SK-N-SH treated with all-trans-retinoic acid at 6 μM for 48 hours (cell line): ENCODE results near the gene ABCA8.

ENCODE experiments used
- ATAC-seq: fragments of 200-7000 bp; cut with Tn5 transposase; 3 replicates; pipeline ENCODE4 v1.9.1; 2020; ENCODE audit warnings: mild to moderate bottlenecking, moderate library complexity
- ARNTL ChIP-seq: fragments of 450-650 bp; formaldehyde crosslinking; IDR thresholded peaks from 2 replicates; pipeline ENCODE4 v1.5.0; 2020; ENCODE audit warnings: low read depth, mild to moderate bottlenecking, moderate library complexity, borderline replicate concordance
- BACH2 ChIP-seq: fragments of 250-450 bp; sonication (Bioruptor Pico); IDR thresholded peaks from 2 replicates; pipeline ENCODE4 v1.9.0; 2021; ENCODE audit warnings: mild to moderate bottlenecking, borderline replicate concordance
- CREB5 ChIP-seq: fragments of 250-450 bp; sonication (Bioruptor Pico); IDR thresholded peaks from 2 replicates; pipeline ENCODE4 v1.5.1; 2020; ENCODE audit warnings: low read depth, mild to moderate bottlenecking, moderate library complexity
- CSDC2 ChIP-seq: fragments of 250-450 bp; sonication (Bioruptor Pico); IDR thresholded peaks from 2 replicates; pipeline ENCODE4 v1.5.0; 2020; ENCODE audit warnings: mild to moderate bottlenecking, moderate library complexity
- CSRNP3 ChIP-seq: fragments of 250-450 bp; sonication (Bioruptor Pico); IDR thresholded peaks from 2 replicates; pipeline ENCODE4 v1.5.1; 2021; ENCODE audit warnings: mild to moderate bottlenecking, moderate library complexity
- ESRRG ChIP-seq: fragments of 250-450 bp; sonication (Bioruptor Pico); IDR thresholded peaks from 2 replicates; pipeline ENCODE4 v1.6.1; 2021; ENCODE audit warnings: mild to moderate bottlenecking
- GLIS3 ChIP-seq: fragments of 250-450 bp; sonication (Bioruptor Pico); IDR thresholded peaks from 2 replicates; pipeline ENCODE4 v1.5.0; 2020; ENCODE audit warnings: mild to moderate bottlenecking, moderate library complexity
- ISL1 ChIP-seq: fragments of 250-450 bp; sonication (Bioruptor Pico); IDR thresholded peaks from 2 replicates; pipeline ENCODE4 v2.1.2; 2022; ENCODE audit warnings: mild to moderate bottlenecking, moderate library complexity
- OSR1 ChIP-seq: fragments of 250-450 bp; sonication (Bioruptor Pico); IDR thresholded peaks from 2 replicates; pipeline ENCODE4 v1.8.0; 2022; ENCODE audit warnings: moderate library complexity, mild to moderate bottlenecking, inconsistent platforms
- PATZ1 ChIP-seq: fragments of 250-450 bp; sonication (Bioruptor Pico); IDR thresholded peaks from 2 replicates; pipeline ENCODE4 v1.8.0; 2020; ENCODE audit warnings: mild to moderate bottlenecking, moderate library complexity, borderline replicate concordance
- RARB ChIP-seq: fragments of 250-450 bp; sonication (Bioruptor Pico); IDR thresholded peaks from 2 replicates; pipeline ENCODE4 v1.8.0; 2021; ENCODE audit warnings: mild to moderate bottlenecking, moderate library complexity
- SNAI2 ChIP-seq: fragments of 250-450 bp; sonication (Bioruptor Pico); IDR thresholded peaks from 2 replicates; pipeline ENCODE4 v1.5.0; 2020; ENCODE audit warnings: mild to moderate bottlenecking, moderate library complexity
- TCF4 ChIP-seq: fragments of 250-450 bp; sonication (Bioruptor Pico); IDR thresholded peaks from 2 replicates; pipeline ENCODE4 v1.8.0; 2021; ENCODE audit warnings: mild to moderate bottlenecking, moderate library complexity, borderline replicate concordance
- TOX ChIP-seq: fragments of 250-450 bp; sonication (Bioruptor Pico); IDR thresholded peaks from 2 replicates; pipeline ENCODE4 v1.8.0; 2021; ENCODE audit warnings: mild to moderate bottlenecking, moderate library complexity, borderline replicate concordance
- TSHZ2 ChIP-seq: fragments of 250-450 bp; sonication (Bioruptor Pico); IDR thresholded peaks from 2 replicates; pipeline ENCODE4 v1.5.0; 2020; ENCODE audit warnings: mild to moderate bottlenecking, moderate library complexity
- ZC3H10 ChIP-seq: fragments of 250-450 bp; sonication (Bioruptor Pico); IDR thresholded peaks from 2 replicates; pipeline ENCODE4 v1.5.1; 2021; ENCODE audit warnings: mild to moderate bottlenecking, moderate library complexity
- ZFP3 ChIP-seq: fragments of 250-450 bp; sonication (Bioruptor Pico); IDR thresholded peaks from 2 replicates; pipeline ENCODE4 v1.5.0; 2020; ENCODE audit warnings: mild to moderate bottlenecking, moderate library complexity
- ZFP30 ChIP-seq: fragments of 450-650 bp; formaldehyde crosslinking; IDR thresholded peaks from 2 replicates; pipeline ENCODE4 v1.5.0; 2022; ENCODE audit warnings: mild to moderate bottlenecking, moderate library complexity
- ZNF565 ChIP-seq: fragments of 450-650 bp; formaldehyde crosslinking; conservative IDR thresholded peaks from 2 replicates; pipeline ENCODE4 v1.5.0; 2020; ENCODE audit warnings: low read depth, mild to moderate bottlenecking, moderate library complexity
- ZNF8 ChIP-seq: fragments of 450-650 bp; formaldehyde crosslinking; IDR thresholded peaks from 2 replicates; pipeline ENCODE4 v1.5.0; 2020; ENCODE audit warnings: mild to moderate bottlenecking, moderate library complexity

The ABCA8 gene

GRCh38 chr17:68981288-68981687 is 26.1 kb upstream of the ABCA8 start:
- ATAC-seq: peak; percentile 79
- TF ChIP-seq SNAI2 (CRISPR knock-in tag): no peak
- TF ChIP-seq BACH2 (CRISPR knock-in tag): no peak
- no peak for TF ChIP-seq PATZ1 (CRISPR knock-in tag)

- ATAC-seq: no peak
- TF ChIP-seq CSDC2 (CRISPR knock-in tag) (no peak), RARB (no peak), TCF4 (no peak), ISL1 (no peak), CSRNP3 (no peak), GLIS3 (CRISPR knock-in tag) (no peak), ESRRG (CRISPR knock-in tag) (no peak), TSHZ2 (CRISPR knock-in tag) (no peak), SNAI2 (CRISPR knock-in tag) (no peak), BACH2 (CRISPR knock-in tag) (no peak)
Measured at GRCh38 chr17:68973098-68973846, 18.1 kb upstream of the ABCA8 start.

- no peak for TF ChIP-seq ARNTL (CRISPR knock-in tag)
- no peak for TF ChIP-seq OSR1 (CRISPR knock-in tag)
- TF ChIP-seq TOX (CRISPR knock-in tag): no peak
- TF ChIP-seq ZC3H10 (CRISPR knock-in tag): no peak
- TF ChIP-seq, all 23 proteins: peak for 0
- peak; percentile 70 for ATAC-seq
Measured at GRCh38 chr17:68972119-68972704, 17.0 kb upstream of the ABCA8 start.

- TF ChIP-seq ARNTL (CRISPR knock-in tag) (no peak), TCF4 (no peak), ZC3H10 (CRISPR knock-in tag) (no peak), PATZ1 (CRISPR knock-in tag) (no peak), ZFP3 (CRISPR knock-in tag) (no peak), BACH2 (CRISPR knock-in tag) (no peak), OSR1 (CRISPR knock-in tag) (no peak), ZFP30 (no peak), ISL1 (no peak)
- no peak for ATAC-seq
Measured at GRCh38 chr17:68969101-68969500, 13.9 kb upstream of the ABCA8 start.

GRCh38 chr17:68963958-68964357 is 8.8 kb upstream of the ABCA8 start:
- no peak for ATAC-seq
- TF ChIP-seq SNAI2 (CRISPR knock-in tag) (no peak), CSDC2 (CRISPR knock-in tag) (no peak), RARB (no peak), CSRNP3 (no peak), ARNTL (CRISPR knock-in tag) (no peak), ZFP3 (CRISPR knock-in tag) (no peak), CREB5 (CRISPR knock-in tag) (no peak), ZNF8 (CRISPR knock-in tag) (no peak), ZNF565 (CRISPR knock-in tag) (no peak)
